Lower leg skin (tissue), 4 donors: ENCODE results near the gene UBXN10. TPM values are rescaled to one million over a fixed set of nuclear protein-coding genes. Genes with fewer than 3 reads are reported as not detected.

Experiments used
- DNase-seq, 2 donors: peaks; one replicate each; pipeline ENCODE4 v3.0.0-alpha.2; 2019; ENCODE audit warnings: low spot score in 2 of 2
- H3K4me3 ChIP-seq: fragments of 200-600 bp; sonication (generic); 2 replicates; pipeline ENCODE4 v1.5.1; 2017; ENCODE audit warnings: mild to moderate bottlenecking, low read depth; ENCODE audit not compliant: poor library complexity, severe bottlenecking
- POLR2A ChIP-seq, 2 donors: fragments of 450-650 bp; IDR thresholded peaks; one replicate each; pipeline ENCODE4 v1.6.1; 2016 to 2017; ENCODE audit warnings: antibody characterized with exemption in 2 of 2, mild to moderate bottlenecking in 1 of 2, moderate library complexity in 1 of 2
- WGBS, 2 donors: methylation state at CpG; one replicate each; pipeline ENCODE4 v1.1.5; 2018; 5-methylcytosine and 5-hydroxymethylcytosine counted together
- intact Hi-C: fragments of 100-400 bp; cut with DNase I; formaldehyde crosslinking; loops from one replicate; pipeline ENCODE4 v1.15.0; 2023; ENCODE audit warnings: low total_unique reads
- total RNA-seq, 4 donors: library from RNA; depleted of rRNA; stranded (reverse); fragments of >200 nt; gene quantifications; one replicate each; pipeline ENCODE4 v1.1.0, GENCODE V29; 2016
- TF ChIP-seq, protein P1 (sequence below), 3 donors: fragments of 450-650 bp; IDR thresholded peaks; one replicate each; pipeline ENCODE4 v1.5.1; 2016; ENCODE audit warnings: antibody characterized with exemption in 3 of 3, mild to moderate bottlenecking in 3 of 3, moderate library complexity in 2 of 3

The UBXN10 gene
- total RNA-seq, 4 donors from 2014 or later = 0.12 to 0.91 (median 0.81) TPM; not detected in 1

DNA sequence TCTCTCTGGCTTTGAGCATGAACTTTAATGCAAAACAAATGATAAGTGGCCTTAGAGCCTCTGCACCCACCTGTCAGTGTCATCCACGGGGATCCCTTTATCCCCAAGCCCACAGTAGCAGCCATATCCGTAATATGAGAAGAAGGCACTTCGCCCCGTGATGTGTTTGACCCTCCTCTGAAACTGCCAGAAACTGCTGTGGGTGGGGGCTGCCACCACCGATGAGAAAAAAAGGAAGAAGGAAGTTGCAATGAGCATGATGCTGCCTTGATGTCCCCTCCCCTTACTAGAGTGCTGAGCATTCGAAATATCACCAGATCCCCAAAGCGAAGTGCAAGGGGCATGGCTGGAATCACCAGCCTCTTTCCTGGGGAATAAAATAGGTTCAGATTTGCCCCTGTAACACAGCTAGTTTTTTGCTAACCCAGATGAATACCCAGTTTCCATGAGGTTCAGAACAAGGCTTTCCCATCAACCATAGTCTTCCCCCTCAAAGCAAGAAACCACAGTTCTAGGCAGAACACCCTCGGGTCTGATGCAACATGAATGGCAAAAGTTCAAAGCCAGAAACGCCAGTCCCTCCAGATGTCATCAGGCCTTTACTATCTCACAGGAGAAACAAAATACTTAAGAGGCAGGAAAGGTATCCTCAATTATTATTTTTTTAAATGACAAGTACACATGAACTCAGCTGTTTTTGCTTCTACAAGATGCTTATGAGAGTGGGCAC, 10.8 kb upstream of the UBXN10 start:
- DNase-seq = no peak
- 54 to 58% methylated on average over 9 of the region's 9 CpGs for WGBS, 2 donors
- intact Hi-C loops = no loop called here
- TF ChIP-seq POLR2A (IDR thresholded peaks at IDR 0.05) = no peak
- TF ChIP-seq, protein P1, sequence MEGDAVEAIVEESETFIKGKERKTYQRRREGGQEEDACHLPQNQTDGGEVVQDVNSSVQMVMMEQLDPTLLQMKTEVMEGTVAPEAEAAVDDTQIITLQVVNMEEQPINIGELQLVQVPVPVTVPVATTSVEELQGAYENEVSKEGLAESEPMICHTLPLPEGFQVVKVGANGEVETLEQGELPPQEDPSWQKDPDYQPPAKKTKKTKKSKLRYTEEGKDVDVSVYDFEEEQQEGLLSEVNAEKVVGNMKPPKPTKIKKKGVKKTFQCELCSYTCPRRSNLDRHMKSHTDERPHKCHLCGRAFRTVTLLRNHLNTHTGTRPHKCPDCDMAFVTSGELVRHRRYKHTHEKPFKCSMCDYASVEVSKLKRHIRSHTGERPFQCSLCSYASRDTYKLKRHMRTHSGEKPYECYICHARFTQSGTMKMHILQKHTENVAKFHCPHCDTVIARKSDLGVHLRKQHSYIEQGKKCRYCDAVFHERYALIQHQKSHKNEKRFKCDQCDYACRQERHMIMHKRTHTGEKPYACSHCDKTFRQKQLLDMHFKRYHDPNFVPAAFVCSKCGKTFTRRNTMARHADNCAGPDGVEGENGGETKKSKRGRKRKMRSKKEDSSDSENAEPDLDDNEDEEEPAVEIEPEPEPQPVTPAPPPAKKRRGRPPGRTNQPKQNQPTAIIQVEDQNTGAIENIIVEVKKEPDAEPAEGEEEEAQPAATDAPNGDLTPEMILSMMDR (IDR thresholded peaks at IDR 0.05) = no peak
- H3K4me3 ChIP-seq = no peak overlapping the region

DNA sequence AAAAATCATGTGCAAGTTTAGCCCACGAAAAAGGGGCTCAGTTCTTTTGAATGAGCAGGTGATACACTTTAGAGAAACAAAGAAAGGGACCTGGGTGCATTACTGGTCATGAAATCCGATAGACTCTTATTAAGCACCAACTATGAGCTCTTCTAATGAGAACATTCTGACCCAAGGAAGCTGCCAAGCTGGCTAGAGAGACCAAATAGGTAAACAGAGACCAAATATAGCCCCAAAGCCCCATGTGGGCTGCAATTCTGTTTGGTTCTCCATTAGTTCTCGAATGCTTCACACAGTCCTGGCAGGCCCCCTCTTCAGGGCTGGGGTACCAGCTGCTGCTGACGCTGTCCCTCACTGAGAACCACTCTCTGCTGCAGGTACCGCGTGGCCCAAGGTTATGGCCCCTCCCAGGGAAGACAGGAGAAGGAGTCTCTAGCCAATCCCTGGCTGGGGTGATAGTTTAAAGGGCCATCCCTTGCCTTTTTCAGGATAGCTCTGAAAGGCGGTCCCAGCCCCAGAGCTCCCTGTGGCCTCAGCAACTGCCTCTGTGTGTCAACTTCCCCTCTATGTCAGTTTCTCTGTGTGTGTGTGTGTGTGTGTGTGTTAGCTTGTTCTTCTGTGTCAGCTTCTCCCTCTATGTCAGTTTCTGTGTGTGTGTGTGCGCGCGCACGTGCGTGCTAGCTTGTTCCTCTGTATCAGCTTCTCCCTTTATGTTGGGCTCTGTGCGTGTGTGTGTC, 7.1 kb upstream of the UBXN10 start:
- H3K4me3 ChIP-seq = no peak overlapping the region
- WGBS, 2 donors = 78 to 80% methylated on average over 13 of the region's 13 CpGs
- intact Hi-C loops = no loop called here
- DNase-seq = no peak
- no peak for TF ChIP-seq POLR2A (IDR thresholded peaks at IDR 0.05)
- TF ChIP-seq, protein P1 (IDR thresholded peaks at IDR 0.05) = no peak

DNA sequence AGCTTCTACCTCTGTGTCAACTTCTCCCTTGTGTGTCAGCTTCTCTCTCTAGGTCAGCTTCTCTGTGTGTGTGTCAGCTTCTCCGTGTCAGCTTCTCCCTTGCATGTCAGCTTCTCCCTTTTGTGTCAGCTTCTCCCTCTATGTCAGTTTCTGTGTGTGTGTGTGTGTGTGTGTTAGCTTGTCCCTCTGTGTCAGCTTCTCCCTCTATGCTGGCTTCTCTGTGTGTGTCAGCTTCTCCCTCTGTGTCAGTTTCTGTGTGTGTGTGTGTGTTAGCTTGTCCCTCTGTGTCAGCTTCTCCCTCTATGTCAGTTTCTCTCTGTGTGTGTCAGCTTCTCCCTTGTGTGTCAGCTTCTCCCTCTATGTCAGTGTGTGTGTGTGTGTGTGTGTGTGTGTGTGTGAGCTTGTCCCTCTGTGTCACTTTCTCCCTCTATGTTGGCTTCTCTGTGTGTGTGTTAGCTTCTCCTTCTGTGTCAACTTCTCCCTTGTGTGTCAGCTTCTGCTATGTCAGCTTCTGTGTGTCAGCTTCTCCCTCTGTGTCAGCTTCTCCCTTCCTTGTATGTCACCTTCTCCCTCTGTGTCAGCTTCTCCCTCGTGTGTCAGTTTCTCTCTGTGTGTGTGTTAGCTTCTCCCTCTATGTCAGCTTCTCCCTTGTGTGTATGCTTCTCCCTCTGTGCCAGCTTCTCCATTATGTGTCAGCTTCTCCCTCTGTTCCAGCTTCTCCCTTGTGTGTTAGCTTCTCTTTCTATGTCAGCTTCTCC, 6.3 kb upstream of the UBXN10 start:
- intact Hi-C loops = no loop called here
- H3K4me3 ChIP-seq = no peak overlapping the region
- 89 to 91% methylated on average over 2 of the region's 2 CpGs for WGBS, 2 donors
- DNase-seq = no peak
- no peak for TF ChIP-seq POLR2A (IDR thresholded peaks at IDR 0.05)
- TF ChIP-seq, protein P1 (IDR thresholded peaks at IDR 0.05) = no peak

DNA sequence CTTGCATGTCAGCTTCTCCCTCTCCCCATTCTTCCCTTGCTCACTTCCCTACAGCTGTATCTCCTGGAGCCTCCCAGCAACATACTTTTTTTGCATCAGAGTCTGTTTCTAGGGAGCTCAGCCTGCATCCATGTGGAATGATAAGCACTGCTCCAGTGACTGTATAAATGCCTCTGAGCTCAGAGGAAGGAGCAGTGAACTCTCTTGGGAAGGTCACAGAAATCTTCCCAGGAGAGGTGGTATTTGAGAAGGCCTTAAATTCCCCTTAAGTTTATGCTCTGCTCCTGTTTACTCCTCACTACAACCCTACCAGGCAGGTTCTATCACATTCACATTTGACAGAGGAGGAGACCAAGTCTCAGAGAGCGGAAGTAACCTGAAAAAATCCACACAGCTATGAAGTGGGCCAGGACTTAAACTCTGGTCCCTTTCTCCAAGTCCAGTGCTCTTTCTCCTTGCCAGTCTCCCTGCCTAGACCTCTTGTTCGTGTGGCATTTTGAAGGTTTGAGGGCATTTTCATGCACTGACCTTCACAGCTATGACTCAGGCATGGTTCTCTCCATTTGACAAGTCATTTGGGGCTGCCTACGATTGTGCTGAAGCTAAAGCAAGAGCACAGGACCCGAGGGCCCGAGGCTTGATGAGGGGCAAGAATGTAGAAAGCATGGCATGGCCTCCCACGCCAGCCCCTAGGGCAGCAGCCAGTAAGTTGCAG, 5.6 kb upstream of the UBXN10 start:
- TF ChIP-seq POLR2A (IDR thresholded peaks at IDR 0.05) = no peak
- TF ChIP-seq, protein P1 (IDR thresholded peaks at IDR 0.05) = no peak
- intact Hi-C loops = no loop called here
- DNase-seq = no peak
- WGBS, 2 donors = 85 to 90% methylated on average over 6 of the region's 6 CpGs
- no peak overlapping the region for H3K4me3 ChIP-seq

DNA sequence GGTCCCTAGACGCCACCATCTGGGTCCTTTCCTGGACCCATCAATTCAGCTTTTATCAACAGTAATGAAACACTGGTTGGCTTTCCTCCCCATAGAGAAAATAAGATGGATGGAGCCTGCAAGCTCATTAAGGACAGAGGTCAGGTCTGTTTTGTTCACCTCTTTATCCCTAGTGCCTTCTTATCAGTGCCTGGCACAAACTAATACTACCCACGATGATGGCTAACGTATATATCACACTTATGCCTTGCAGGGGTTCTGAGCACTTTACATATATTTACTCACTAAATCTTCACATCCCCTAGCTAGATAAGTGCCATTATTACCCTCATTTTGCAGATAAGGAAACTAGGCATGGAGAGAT, 5.1 kb upstream of the UBXN10 start:
- 87 to 89% methylated on average over 3 of the region's 3 CpGs for whole genome bisulfite sequencing, 2 donors
- no peak for DNase-seq
- no peak for TF ChIP-seq POLR2A (IDR thresholded peaks at IDR 0.05)
- TF ChIP-seq, protein P1 (IDR thresholded peaks at IDR 0.05) = no peak
- no peak overlapping the region for H3K4me3 ChIP-seq
- intact Hi-C loops = no loop called here
